ENCODE measurements around the gene VAV3.
"Not testable (repeated sequence)": the region's sequence is repeated elsewhere in the genome, so short reads cannot be mapped to it uniquely, and the experiment has no call there.

The VAV3 gene

GRCh38 chr1:107965110-107965991, at the start of gene VAV3:
TSS of gene VAV3 (minus strand) at chr1:107965180. CDS start at chr1:107964869, 311 bp downstream.
- in situ Hi-C loops (cut with MboI; ENCODE audit: low sequenced_read_pairs) = loop anchor here (25.0 kb wide), 1 partner anchor 178 kb away; no protein-coding TSS in a partner anchor

- in situ Hi-C loops (cut with MboI; ENCODE audit: low sequenced_read_pairs) = no loop called here
Measured at GRCh38 chr1:108012553-108012952, 47.6 kb upstream of the VAV3 start.

GRCh38 chr1:108011295-108011694, 46.3 kb upstream of the VAV3 start:
- in situ Hi-C loops (cut with MboI; ENCODE audit: low sequenced_read_pairs) = no loop called here

GRCh38 chr1:108010581-108010980, 45.6 kb upstream of the VAV3 start:
- in situ Hi-C loops (cut with MboI; ENCODE audit: low sequenced_read_pairs) = no loop called here

- in situ Hi-C loops (cut with MboI; ENCODE audit: low sequenced_read_pairs) = no loop called here
Measured at GRCh38 chr1:108009603-108010195, 44.7 kb upstream of the VAV3 start.

GRCh38 chr1:108007531-108007930, 42.6 kb upstream of the VAV3 start:
- in situ Hi-C loops (cut with MboI; ENCODE audit: low sequenced_read_pairs) = no loop called here

- in situ Hi-C loops (cut with MboI; ENCODE audit: low sequenced_read_pairs) = no loop called here
Measured at GRCh38 chr1:108007070-108007469, 42.1 kb upstream of the VAV3 start.

- in situ Hi-C loops (cut with MboI; ENCODE audit: low sequenced_read_pairs) = not testable (repeated sequence)
Measured at GRCh38 chr1:108004919-108005318, 39.9 kb upstream of the VAV3 start.

GRCh38 chr1:108000620-108001111, 35.7 kb upstream of the VAV3 start:
- in situ Hi-C loops (cut with MboI; ENCODE audit: low sequenced_read_pairs) = no loop called here

- in situ Hi-C loops (cut with MboI; ENCODE audit: low sequenced_read_pairs) = no loop called here
Measured at GRCh38 chr1:108000184-108000583, 35.2 kb upstream of the VAV3 start.

- in situ Hi-C loops (cut with MboI; ENCODE audit: low sequenced_read_pairs) = no loop called here
Measured at GRCh38 chr1:107997866-107998265, 32.9 kb upstream of the VAV3 start.

- in situ Hi-C loops (cut with MboI; ENCODE audit: low sequenced_read_pairs) = no loop called here
Measured at GRCh38 chr1:107993920-107994319, 28.9 kb upstream of the VAV3 start.

GRCh38 chr1:107992347-107992746, 27.4 kb upstream of the VAV3 start:
- in situ Hi-C loops (cut with MboI; ENCODE audit: low sequenced_read_pairs) = no loop called here

GRCh38 chr1:107991371-107992066, 26.5 kb upstream of the VAV3 start:
- in situ Hi-C loops (cut with MboI; ENCODE audit: low sequenced_read_pairs) = no loop called here

GRCh38 chr1:107990606-107991005, 25.6 kb upstream of the VAV3 start:
- in situ Hi-C loops (cut with MboI; ENCODE audit: low sequenced_read_pairs) = no loop called here

GRCh38 chr1:107981277-107981676, 16.3 kb upstream of the VAV3 start:
- in situ Hi-C loops (cut with MboI; ENCODE audit: low sequenced_read_pairs) = no loop called here

- in situ Hi-C loops (cut with MboI; ENCODE audit: low sequenced_read_pairs) = no loop called here
Measured at GRCh38 chr1:107979926-107980325, 14.9 kb upstream of the VAV3 start.

GRCh38 chr1:107979088-107979487, 14.1 kb upstream of the VAV3 start:
- in situ Hi-C loops (cut with MboI; ENCODE audit: low sequenced_read_pairs) = no loop called here

GRCh38 chr1:107976836-107977235, 11.9 kb upstream of the VAV3 start:
- in situ Hi-C loops (cut with MboI; ENCODE audit: low sequenced_read_pairs) = no loop called here

- in situ Hi-C loops (cut with MboI; ENCODE audit: low sequenced_read_pairs) = no loop called here
Measured at GRCh38 chr1:107976431-107976830, 11.5 kb upstream of the VAV3 start.

- in situ Hi-C loops (cut with MboI; ENCODE audit: low sequenced_read_pairs) = no loop called here
Measured at GRCh38 chr1:107975851-107976250, 10.9 kb upstream of the VAV3 start.
